Sigmoid colon (tissue), 4 donors: ENCODE results near the gene TINCR.

Experiments
- CTCF ChIP-seq, 4 experiments: fragments of 450-650 bp in 3 of 4; fragments of 200-600 bp in 1 of 4; IDR thresholded peaks; one replicate each; pipeline ENCODE4 v1.5.1; 2016 to 2019; ENCODE audit warnings: antibody characterized with exemption in 4 of 4, mild to moderate bottlenecking in 3 of 4, moderate library complexity in 2 of 4
- EP300 ChIP-seq, 4 donors: sonication (generic); formaldehyde crosslinking; IDR thresholded peaks; one replicate each; pipeline ENCODE4 v1.6.1; 2017; ENCODE audit warnings: antibody characterized with exemption in 4 of 4
- POLR2A ChIP-seq, 2 donors: fragments of 450-650 bp; IDR thresholded peaks; one replicate each; pipeline ENCODE4 v1.6.1; 2016; ENCODE audit warnings: antibody characterized with exemption in 2 of 2, mild to moderate bottlenecking in 2 of 2, moderate library complexity in 2 of 2

GRCh38 chr19:5587661-5588060, 19.9 kb upstream of the TINCR start:
- TF ChIP-seq EP300 (IDR thresholded peaks at IDR 0.05) (no peak), CTCF (IDR thresholded peaks at IDR 0.05) (no peak), POLR2A (IDR thresholded peaks at IDR 0.05) (no peak)
